AG09309 (cell line): ENCODE measurements around the gene RPL22L1.

ENCODE experiments used
- DNase-seq: peaks from one replicate; pipeline ENCODE4 v3.0.0-alpha.2; 2010; ENCODE audit warnings: low read depth
- H3K4me3 ChIP-seq: 2 replicates; pipeline ENCODE4 v1.5.1; 2011; ENCODE audit warnings: mild to moderate bottlenecking, low read depth, low read length, moderate library complexity; ENCODE audit not compliant: control insufficient read depth
- CTCF ChIP-seq: IDR thresholded peaks from 2 replicates; pipeline ENCODE4 v1.5.1; 2011; ENCODE audit warnings: mild to moderate bottlenecking, low read depth, low read length, inconsistent platforms; ENCODE audit not compliant: insufficient read depth, control insufficient read depth; ENCODE audit errors: missing control alignments

Gene RPL22L1

GRCh38 chr3:170864525-170865208 is 5.3 kb downstream of the RPL22L1 start:
- no peak overlapping the region for H3K4me3 ChIP-seq
- DNase-seq = no peak
- no peak for TF ChIP-seq CTCF

- DNase-seq = no peak
- no peak overlapping the region for H3K4me3 ChIP-seq
Measured at GRCh38 chr3:170863816-170864215, 6.2 kb downstream of the RPL22L1 start.

GRCh38 chr3:170862618-170863374 is 7.2 kb downstream of the RPL22L1 start:
- no peak for DNase-seq
- TF ChIP-seq CTCF = no peak
- no peak overlapping the region for H3K4me3 ChIP-seq

More at GRCh38 chr3:170863816-170864215, 6.2 kb downstream of the RPL22L1 start:
- TF ChIP-seq CTCF = no peak

- no peak for DNase-seq
- no peak overlapping the region for H3K4me3 ChIP-seq
- TF ChIP-seq CTCF = no peak
Measured at GRCh38 chr3:170858599-170858998, 11.4 kb downstream of the RPL22L1 start.

- DNase-seq = no peak
- no peak overlapping the region for H3K4me3 ChIP-seq
- TF ChIP-seq CTCF = no peak
Measured at GRCh38 chr3:170852324-170852723, 17.7 kb downstream of the RPL22L1 start.

- H3K4me3 ChIP-seq = no peak overlapping the region
- TF ChIP-seq CTCF = peak; percentile 21
- no peak for DNase-seq
Measured at GRCh38 chr3:170848292-170848917, 21.6 kb downstream of the RPL22L1 start.
